Astrocyte (in vitro differentiated cells and primary cell): ENCODE results near the gene EPC2.

Experiments
- CTCF ChIP-seq: IDR thresholded peaks from 2 replicates; pipeline ENCODE4 v1.5.1; 2011; ENCODE audit warnings: low read depth, mild to moderate bottlenecking, inconsistent platforms, low read length, moderate library complexity; ENCODE audit not compliant: insufficient read depth
- EZH2 ChIP-seq: IDR thresholded peaks from 2 replicates; pipeline ENCODE4 v1.6.1; 2012; ENCODE audit warnings: mild to moderate bottlenecking, low read length, inconsistent platforms; ENCODE audit not compliant: insufficient read depth

GRCh38 chr2:148645539-148646230 lies 1.1 kb downstream of the EPC2 start:
- TF ChIP-seq CTCF (no peak), EZH2 (no peak)
